DMS 273 (cell line): ENCODE results near the gene DRD2.

Source experiments
- DNase-seq: peaks from one replicate; lab custom pipeline; 2025; ENCODE audit not compliant: unreplicated experiment; lab: John Stamatoyannopoulos, UW

The DRD2 gene

DNA sequence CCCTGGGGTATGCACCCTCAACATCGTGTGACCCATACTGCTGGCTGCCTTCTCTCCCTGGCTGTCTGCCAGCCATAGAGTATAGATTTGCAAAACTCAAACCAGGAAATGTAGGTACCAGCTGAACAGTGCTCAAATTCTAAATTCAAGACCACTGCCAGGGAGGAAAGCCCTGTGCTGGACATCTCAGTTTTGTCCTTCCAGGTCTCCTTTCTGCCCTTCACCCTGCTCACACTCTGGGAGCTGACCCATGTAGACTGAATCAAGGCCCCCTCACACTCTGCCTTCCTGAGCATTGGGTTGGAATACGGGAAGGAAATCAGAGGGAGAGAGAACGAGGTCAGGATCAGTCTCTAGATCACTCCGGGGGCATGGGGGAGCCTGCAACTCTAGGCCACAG lies 12.4 kb upstream of the DRD2 start:
- DNase-seq, result no peak

DNA sequence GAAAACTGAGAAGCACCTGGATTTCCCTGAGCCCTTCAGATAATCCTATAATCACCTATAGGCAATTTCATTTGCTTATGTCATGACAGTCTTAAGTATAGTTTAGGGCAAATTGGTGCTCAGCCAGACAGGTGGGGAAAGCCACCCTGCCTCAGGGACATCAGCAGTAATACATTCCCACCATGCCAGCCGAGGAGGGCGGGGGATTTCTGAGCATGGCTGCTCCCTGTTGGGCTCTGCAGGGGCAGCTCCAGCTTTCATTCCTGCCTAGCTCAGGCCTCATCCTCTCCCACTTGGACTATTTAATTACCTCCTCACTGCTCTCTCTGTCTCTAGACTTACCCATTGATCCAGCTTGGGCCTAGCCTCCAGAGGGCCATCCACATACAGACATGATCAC lies 9.0 kb upstream of the DRD2 start:
- DNase-seq, result no peak

DNA sequence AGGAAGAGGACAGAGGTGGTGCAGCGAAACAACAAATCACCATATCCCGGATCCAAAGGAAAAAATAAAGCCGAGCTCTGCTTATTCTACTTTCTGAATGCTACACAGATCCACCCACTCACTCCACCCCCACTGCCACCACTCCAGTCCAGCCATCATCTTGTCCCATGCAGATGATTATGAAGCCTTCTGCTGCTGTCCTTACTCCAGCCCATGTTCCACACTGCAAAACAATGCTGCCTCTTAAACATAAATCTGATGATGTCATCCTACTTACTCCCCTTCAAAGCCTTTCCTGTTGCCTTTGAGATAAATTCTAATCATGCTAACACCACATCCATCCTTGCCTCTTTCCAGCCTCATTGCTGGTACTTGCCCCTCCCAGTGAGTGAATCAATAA lies 6.5 kb upstream of the DRD2 start:
- DNase-seq, result peak; percentile 13

DNA sequence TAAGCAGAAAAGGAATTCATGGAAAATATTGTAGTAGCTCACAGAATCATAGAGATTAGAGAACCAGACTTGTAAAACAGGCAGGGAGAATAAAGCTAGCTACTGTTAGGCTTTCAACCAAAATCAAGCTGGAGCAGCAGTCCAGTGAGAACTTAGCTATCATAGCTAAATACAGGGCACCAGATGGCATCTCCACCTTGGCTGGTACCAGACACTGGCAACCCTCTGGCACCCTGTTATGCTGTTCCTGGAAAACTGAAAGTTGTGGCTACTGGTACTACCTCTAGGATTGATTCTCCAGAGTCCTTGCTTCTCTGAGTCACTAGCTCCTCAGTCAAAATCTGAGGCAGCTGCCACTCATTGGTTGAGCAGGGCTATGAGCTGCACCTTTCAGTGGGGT lies 6.0 kb upstream of the DRD2 start:
- DNase-seq, result peak; percentile 71

DNA sequence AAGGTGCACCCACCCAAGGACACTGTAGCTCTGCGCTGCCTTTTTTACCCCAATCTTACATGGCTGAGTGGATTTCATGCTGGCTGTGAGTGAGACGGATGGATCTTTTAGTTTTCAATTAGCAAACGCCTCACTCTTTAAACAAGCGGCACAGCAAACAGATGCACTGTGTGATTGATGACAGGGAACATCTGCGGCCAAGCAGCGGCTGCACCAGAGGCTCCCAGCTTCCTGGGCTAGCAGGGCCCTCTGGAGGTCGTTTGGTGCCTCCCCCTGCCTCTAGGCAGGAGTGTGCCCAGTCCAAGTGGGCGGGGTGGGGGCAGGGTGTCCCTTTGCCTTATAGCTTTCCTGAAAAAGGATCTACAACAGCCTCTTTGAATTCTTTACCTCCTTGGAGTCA lies 2.1 kb upstream of the DRD2 start:
- peak; percentile 89 for DNase-seq

DNA sequence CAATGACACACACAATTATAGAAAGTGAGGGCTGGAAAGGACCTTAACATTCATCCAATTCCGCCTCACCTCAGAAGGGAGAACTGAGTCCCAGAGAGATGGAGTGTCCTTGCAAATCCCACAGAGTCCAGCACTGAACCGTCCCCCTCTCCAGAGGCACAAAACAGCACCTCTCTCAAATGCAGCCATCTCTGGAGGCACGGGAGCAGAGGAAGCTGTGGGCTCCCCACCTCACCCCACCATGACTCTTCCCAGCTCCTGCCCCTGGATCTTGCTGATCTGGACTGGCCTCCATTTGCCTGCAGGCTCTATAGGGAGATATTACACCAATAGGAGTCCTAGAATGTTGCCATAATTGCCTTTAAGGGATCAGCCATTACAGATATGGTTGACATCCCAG lies 1.4 kb upstream of the DRD2 start:
- no peak for DNase-seq

DNA sequence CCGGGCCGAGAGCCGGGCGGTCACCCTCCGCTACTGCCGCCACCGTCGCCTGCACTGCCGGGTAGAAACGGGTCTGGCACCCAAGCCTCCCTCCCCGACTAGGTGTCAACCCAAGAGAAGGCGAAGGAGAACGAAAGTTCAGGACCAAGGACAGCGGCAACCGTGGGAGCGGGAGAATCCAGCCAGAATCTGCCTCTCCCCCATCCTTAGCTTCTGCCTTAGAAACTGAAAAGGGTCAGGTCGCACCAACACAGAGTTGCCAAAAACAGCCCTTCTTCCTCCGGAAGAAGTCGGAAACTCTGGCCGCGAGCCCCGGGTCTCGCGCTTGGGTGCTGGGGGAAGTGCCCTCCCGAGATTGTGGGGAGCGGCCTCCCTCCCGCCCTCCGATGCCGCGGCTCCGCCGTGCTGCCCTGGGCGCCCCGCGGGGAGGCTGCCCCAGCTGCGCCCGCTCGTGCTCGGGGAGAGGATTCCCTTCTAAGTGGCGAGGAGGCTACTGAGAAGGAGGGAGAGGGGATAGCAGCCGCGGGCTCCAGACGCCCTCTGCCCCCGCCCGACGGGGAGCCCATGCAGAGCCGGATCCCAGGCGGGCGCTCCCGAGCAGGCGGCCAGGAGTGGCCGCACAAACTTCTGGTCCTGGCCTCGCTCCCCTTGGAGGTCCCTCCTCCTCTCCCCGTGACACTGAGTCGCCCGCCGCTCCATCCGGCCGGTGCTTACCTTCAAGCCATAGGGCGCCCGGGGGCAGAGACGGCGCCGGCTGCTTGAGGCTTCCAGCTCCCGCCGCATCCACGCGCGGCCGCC lies 637 bp downstream of the DRD2 start:
- DNase-seq, result peak; percentile 88

DNA sequence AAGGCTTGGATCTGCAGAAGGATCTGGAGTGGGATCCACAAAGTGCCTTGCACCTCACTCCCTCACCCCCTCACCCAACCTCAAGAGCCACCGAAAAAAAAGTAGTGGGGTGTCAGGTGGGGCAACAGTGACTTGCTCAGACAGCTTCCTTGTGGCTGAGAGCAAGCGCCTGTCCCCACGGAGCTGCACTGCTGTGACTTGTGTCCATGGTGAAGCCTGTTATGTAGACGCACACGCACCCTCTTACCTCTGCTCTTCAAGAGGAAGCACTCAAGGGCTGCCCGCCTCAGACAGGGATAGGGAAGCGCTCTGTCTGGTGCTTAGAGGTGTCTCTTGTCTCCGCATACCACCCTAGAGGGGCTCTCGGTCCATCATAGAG lies 1.2 kb downstream of the DRD2 start:
- peak; percentile 31 for DNase-seq

DNA sequence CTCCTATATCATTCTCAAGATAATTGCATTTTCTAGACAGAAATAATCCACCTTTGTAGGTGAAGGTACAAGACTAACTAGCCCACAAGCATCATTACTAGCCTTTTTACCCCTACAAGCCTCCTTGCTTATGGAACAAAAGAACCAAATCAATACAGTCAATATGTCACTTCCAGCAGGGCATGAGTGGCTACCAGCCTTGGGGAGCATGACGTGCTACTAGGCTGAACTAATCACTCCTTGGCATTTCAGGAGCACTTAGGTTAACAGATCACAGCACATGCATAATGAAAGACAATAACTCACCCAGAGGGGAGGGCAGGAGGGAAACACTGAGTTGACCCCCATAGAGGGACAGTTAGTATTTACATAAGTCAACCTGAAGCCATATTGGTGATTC lies 2.7 kb downstream of the DRD2 start:
- DNase-seq, result no peak

DNA sequence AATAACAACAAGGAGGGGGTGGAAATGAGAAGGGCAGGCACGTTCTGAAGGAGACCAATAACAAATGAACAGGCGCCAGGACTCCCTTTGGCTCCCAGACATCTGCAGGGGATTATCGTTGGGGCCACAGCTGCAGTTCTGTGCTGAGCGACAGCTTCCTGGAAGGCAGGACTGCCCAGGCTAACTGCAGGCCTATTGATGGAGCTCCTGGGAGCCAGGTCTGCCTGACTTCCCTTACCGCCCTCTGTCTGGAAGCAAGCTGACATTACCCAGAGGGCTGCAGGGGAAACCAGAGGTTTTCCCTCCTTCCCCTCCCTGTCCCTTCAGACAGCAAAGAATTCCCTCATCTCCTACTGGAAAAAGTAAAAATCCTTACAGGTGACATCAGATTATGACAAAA lies 5.0 kb downstream of the DRD2 start:
- DNase-seq, result peak; percentile 26

DNA sequence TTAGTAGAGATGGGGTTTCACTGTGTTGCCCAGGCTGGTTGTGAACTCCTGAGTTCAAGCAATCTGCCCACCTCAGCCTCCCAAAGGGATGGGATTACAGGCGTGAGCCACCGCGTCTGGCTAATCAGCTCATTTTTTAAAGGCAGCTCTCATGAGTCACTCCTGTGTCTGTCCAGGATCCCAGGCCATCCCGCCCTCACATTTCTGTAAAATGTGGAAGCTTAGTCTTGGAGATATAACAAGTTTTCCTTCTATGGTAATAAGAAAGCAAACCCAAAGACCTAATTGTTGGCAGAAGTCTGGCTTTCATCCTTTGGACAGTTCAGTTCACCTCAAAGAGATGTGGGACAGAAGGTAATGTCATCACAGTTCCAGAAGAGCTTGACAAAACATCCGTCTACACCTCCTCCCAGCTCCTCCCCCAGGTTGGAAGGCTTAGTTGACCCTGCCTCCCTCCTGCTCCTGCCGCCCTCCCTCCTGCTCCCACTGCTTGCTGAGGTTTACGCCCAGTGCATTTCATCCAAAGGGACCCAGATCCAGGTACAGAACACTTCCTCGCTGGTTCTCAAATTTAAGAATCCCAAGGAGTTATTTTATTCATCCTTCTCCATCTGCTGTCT lies 6.4 kb downstream of the DRD2 start:
- DNase-seq, result no peak

DNA sequence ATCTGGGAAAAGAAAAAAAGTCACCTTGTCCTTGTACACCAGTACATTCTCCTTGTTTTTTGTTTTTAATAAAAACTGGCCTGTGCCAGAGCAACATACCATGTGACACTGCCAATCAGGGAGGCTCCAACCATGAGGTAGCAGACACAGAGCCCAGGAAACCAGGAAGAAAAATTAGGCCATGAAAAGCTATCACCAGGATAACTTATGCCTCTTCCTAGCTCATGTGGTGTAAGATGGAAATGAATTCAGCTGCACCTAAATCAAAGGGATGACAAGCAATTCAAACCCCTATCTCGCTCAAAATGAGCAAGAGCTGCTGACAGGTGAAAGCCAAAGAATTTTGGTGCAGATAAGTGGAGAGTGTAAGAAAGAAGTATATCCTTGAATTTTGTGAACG lies 7.7 kb downstream of the DRD2 start:
- no peak for DNase-seq

DNA sequence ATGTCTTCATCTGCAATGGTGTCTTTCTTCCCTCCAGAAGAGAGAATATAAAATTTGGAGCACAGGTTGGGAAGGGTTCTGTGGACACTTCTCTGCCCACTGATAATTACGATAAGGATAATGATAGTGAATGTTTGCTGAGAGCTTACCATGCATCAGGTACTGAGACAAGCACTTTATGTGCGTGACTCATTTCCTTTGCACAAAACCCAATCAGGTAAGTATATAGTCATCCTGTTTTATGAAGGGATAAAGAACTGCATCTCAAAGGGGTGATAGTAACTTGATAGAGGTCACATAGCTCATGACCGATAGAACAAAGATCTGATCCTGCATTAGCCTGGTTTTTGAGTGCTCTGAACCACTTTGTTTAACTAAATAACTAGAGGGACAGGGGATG lies 9.4 kb downstream of the DRD2 start:
- no peak for DNase-seq

DNA sequence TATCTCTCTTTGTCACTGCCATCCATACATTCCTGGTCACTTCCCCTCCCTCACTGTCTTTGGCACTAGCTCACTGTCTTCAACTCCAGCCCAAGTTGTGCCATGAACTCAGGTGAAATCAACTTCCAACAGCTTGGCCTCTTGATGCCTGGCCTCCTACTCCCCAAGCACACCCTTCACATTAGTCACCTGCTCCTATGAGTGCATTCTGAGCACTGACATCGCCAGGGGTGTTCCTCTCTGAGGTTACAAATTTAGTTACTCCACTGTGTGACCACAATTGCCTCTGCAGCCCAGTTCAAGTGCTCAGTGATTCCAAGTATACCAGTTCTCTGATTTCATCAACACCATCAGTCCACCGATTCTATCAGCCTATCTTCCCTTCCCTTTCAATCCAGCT lies 10.8 kb downstream of the DRD2 start:
- no peak for DNase-seq

DNA sequence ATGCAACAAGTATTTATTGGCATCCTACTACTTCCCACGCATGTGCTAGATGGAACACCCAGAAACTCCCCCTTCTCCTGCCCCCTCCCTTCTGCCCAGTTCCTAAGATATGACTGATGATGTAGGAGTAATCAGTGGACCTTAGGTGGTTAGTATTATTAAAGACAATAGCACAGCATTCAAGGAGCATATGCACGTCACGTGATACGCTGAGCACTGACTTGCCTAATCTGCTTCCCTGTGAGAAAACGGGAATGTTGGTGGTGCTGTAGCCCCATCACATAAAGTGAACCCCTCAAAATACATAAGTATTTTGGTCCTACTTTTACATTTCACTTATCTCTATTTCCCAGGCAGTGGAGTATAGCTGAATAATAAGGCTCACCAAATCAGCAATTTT lies 12.4 kb downstream of the DRD2 start:
- no peak for DNase-seq

DNA sequence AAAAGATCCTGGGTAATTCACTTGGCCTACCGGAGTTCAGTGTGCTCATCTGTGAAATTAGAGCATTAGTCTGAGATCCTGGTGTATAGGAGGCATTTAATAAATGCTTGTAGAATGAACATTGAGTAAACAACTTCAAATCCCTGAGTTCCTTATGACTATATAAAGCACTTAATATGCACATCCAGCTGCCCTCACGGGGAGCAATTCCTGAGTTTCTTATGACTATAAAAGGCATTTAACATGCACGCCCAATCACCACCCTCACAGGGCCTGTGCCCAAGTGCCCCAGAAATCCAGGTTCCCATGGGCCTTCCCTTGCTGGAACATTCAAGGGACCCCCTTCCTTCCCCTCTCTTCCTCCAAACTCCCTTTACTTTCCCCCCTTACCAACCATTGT lies 13.6 kb downstream of the DRD2 start:
- DNase-seq, result peak; percentile 33

DNA sequence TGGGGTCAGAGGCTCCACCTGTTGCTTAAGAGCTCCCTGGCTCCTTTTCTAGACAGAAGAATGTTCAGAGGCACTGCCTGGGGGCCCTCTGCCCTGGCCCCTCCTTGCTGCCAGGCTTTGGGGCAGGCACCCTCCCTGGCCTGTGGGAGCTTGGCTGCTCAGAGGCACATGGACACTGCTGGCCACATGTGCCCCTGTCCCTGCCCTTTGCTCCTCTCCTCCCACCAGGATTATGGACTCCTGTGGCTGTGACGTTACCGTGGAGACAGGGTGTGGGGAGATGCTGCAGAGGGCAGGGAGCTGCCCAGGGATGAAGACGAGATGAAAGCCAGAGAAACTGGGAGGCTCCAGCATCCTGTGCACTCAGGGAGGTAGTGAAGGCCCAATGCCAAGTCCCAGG lies 14.7 kb downstream of the DRD2 start:
- no peak for DNase-seq

DNA sequence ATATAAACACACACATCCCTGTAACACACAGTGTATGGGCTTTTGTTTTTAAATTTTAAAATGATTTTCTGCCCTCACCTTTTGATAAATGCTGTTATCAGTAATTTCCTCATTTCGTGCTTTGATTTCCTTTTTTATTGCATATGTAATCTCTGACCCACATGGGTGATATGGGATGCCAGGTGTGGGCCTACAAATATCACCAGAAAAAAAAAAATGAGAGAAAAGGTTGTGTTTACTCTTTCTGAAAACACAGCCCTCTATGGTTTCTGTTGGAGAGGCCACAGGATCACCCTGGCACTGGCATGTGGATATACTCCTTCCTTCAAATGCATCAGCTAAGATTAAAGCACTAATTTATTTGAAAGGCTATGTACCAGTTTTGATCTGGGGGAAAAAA lies 17.0 kb downstream of the DRD2 start:
- DNase-seq, result no peak

DNA sequence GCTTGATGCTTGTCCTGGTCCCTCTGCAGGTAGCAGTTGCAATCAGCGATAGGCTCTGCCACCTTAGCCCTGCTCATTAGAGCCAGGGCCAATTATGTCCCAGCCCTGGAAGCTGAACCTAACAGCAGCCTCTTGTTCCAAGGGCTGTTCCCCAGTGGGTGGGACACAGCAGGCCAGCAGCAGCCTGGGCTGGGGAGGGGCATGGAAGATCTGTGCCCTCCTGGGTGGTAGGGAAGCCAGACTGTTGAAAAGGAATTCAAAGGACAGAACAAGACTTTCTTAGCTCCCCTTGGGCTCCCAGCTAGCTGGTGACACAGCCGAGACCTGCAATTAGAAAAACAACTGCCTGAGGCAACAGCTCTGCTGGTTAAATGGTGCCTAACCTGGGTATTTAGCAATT lies 17.4 kb downstream of the DRD2 start:
- DNase-seq, result peak; percentile 82

DNA sequence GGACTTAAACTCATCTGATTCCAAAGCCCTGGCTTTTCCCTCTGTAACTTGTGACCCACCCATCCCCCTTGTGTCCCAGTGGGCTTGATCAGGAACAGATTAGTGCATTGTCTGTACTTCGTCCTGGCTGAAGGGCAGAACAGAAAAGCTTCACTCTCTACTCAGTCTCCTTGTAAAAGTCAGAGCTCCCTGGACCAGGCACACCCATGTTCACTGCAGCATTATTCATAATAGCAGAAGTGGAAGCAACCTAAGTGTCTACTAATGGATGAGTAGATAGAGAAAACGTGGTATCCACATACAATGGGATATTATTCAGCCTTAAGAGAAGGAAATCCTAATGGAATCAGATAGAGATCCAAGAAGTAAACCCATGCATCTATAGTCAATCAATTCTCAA lies 20.7 kb downstream of the DRD2 start:
- no peak for DNase-seq

DNA sequence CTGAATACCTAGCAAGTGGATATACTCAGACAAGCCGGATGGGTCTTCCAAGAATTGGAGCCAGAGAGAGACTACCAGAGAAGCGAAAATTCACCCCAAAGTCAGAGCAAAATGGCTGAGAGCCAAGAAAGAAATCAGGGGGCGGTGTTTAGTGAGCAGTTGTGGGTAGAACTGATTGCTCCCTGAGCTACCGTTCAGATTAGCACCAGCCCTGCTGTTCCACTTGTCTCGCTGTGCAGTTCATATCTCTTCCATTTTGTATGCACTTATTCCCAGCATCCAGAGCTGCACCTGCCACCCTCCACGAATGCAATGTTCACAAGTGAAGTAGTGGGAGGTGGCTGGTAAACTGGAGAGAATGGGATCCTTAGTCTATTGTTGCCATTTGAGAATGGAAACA lies 25.5 kb downstream of the DRD2 start:
- DNase-seq, result no peak

DNA sequence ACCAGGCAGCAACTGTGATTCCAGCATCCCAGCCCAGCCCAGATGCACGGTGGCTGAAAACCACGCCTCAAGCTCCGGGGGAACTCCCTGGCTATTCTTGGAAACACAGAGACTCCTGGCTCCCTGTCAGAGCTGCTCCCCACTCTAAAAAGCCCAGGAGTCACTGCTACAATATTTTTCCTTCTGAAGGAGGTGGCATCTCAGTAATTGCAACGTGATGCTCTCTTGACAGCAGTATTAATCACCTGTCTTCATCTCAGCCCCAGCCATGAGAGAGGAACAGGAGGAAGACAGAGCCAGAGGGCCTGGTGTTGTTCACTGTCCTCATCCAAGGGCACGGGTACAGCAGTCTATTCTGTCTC lies 26.9 kb downstream of the DRD2 start:
- DNase-seq, result no peak
